Coronary artery (tissue), 2 donors: ENCODE measurements around the gene STAB2.
A peak's percentile ranks its signal among the peaks of the same experiment; 100 is the strongest.

Experiments
- DNase-seq: peaks from one replicate; pipeline ENCODE4 v3.0.0-alpha.2; 2017; ENCODE audit warnings: low spot score
- H3K27ac ChIP-seq, 2 donors: fragments of 200-600 bp; sonication (generic); one replicate each; pipeline ENCODE4 v1.5.1; 2016 to 2019
- H3K4me3 ChIP-seq: fragments of 200-600 bp; sonication (generic); 2 replicates; pipeline ENCODE4 v1.5.1; 2016; ENCODE audit warnings: mild to moderate bottlenecking, moderate library complexity
- TF ChIP-seq, protein P1 (sequence below): fragments of 200-600 bp; sonication (generic); IDR thresholded peaks from one replicate; pipeline ENCODE4 v1.5.1; 2019; ENCODE audit warnings: antibody characterized with exemption

STAB2 gene

DNA sequence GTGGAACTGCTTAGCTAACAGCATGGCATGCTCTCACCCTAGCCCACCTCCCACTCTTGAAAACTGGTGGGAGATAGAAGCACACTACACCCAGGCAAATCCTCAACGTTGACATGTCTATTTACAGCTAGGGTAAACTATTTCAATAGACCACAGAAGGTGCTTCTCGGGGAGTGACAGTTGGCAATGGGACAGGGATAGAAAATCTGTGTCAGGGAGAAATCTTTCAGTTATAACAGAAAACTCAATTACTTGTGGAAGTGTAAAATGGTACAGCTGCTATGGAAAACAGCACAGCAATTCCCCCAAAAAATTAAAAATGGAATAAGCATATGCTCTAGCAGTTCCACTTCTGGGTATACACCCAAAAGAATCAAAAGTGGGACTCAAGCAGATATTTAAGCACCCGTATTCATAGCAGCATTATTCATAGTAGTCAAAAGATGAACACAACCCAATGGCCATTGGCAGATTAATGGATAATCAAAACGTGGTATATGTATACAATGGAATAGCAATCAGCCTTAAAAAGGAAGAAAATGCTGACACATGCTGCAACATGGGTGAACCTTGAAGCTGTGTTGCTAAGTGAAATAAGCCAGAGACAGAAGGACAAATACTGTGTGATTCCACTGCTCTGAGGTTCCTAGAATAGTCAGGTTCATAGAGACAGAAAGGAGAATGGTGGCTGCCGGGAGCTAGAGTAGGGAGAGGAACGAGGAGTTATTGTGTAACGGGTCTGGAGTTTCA is 92.5 kb downstream of the STAB2 start:
- H3K4me3 ChIP-seq = no peak overlapping the region
- H3K27ac ChIP-seq = no peak overlapping the region
- TF ChIP-seq, protein P1, sequence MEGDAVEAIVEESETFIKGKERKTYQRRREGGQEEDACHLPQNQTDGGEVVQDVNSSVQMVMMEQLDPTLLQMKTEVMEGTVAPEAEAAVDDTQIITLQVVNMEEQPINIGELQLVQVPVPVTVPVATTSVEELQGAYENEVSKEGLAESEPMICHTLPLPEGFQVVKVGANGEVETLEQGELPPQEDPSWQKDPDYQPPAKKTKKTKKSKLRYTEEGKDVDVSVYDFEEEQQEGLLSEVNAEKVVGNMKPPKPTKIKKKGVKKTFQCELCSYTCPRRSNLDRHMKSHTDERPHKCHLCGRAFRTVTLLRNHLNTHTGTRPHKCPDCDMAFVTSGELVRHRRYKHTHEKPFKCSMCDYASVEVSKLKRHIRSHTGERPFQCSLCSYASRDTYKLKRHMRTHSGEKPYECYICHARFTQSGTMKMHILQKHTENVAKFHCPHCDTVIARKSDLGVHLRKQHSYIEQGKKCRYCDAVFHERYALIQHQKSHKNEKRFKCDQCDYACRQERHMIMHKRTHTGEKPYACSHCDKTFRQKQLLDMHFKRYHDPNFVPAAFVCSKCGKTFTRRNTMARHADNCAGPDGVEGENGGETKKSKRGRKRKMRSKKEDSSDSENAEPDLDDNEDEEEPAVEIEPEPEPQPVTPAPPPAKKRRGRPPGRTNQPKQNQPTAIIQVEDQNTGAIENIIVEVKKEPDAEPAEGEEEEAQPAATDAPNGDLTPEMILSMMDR = no peak
- no peak for DNase-seq

DNA sequence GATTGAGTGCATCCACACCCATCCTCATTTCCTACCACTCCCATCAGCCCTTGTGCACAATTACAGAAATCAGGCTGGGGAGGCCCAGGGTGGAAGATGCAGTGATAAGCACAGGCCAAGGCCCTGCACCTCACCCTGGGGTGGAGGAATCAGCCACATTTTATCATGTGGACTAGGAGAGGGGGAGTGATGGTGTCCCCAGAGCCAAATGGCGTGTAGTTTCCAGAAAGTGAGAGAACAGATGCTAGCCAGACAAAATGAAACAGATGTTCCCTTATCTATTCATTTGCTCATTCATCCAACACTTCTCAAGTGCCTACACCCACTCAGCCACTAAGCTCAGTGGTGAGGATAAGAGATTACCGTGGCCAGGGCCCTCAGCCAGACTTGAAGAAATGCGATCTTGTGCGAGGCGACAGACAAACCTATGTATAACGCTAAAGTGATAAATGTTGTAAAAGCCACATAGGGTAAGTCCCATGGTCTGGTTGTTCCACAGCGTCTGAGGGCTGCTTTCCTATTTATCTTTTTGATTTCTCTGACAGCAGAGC is 93.6 kb downstream of the STAB2 start:
- peak; percentile 76 for DNase-seq
- TF ChIP-seq, protein P1 = no peak
- Histone ChIP-seq H3K4me3 (no peak overlapping the region), H3K27ac (peak overlapping the region in 1 of 2 donors; percentile 15)

DNA sequence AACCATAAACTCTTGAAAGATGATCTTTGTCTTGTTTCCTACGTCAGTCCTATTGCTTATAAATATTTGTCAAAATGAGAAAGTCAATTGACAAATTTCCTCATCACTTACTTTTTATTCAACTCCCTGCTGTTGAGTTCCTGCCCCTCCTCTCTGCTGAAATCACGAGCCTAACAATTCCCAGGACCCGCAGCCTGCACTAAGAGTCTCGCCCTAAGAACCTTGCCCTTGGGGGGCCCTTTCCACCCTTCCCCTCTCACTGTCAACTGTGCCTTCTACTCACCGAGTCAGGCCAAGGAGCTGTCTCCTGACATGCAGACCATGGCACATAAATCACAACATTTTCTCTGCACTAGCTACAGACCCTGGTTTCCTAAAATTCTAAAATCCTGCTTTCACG is 99.0 kb downstream of the STAB2 start:
- H3K27ac ChIP-seq = no peak overlapping the region
- DNase-seq = no peak
- TF ChIP-seq, protein P1 = no peak
- no peak overlapping the region for H3K4me3 ChIP-seq

DNA sequence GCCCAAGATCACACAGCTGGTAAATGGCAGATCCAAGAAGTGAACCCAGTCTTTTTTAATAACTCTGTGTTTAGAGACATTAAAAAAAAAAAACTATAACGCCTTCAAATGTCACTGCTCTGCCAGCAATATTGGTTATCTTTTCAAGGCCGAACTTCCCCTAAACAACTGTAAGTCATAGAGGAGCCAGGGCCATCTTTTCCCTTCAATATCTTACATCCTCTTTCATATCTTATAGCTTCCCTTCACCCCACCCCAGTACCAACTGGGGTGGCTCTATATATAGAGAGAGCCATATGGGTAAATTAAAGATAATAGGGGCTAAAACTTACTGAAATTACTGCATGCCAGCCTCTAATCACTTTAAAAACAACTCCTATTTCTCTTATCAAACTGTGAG is 100.2 kb downstream of the STAB2 start:
- TF ChIP-seq, protein P1 = no peak
- Histone ChIP-seq H3K4me3 (no peak overlapping the region), H3K27ac (no peak overlapping the region)
- no peak for DNase-seq

DNA sequence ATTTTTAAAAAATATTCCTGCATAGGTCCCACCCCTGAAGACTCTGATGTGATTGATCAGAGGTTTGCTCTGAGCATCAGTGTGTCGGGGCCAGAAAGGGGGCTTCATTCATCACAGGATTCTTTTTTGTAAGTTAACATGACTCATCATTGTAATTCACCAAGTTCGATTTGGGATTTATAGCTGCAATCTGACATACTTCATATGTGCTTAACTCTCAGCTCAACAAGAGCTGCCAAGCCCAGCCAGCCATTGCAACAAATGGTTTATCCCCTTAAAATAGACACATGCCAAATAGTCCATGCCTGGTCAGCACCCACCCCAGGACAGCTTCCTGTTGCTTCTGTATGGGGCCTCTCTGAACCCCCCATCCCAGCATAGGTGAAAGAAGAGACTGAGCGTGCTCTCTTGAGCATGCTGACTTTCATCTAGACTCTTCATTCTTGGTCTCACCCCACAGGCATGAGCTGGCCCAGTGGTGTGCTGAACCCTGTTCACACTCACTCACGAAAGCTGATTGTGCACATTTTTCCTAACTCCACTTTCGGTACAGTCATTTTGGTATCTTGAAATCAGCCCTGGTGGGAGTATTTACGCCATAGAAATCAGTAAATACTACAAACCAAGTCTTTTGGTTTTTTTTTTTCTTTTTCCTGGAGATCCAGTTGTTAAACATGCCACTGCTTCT is 101.4 kb downstream of the STAB2 start:
- TF ChIP-seq, protein P1 = no peak
- H3K4me3 ChIP-seq = no peak overlapping the region
- DNase-seq = no peak
- H3K27ac ChIP-seq = no peak overlapping the region

DNA sequence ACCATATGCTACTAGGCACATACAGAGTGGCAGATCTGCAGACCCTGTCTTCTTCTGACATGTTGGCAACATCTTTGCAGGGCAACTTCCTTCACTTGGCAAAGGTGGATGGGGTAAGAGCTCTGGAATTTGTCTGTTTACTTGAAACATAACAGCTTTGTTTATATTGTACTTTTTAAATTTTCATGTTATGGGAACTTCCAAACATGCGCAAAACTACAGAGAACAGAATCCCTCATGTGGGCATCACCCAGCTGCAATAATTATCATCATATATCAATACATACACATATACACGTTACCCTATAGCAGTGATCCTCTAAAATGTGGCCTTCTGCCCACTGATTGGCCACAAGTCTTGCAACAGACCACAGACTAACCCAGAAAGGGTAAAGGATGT is 103.4 kb downstream of the STAB2 start:
- DNase-seq = no peak
- H3K4me3 ChIP-seq = no peak overlapping the region
- H3K27ac ChIP-seq = no peak overlapping the region
- TF ChIP-seq, protein P1 = no peak
